Measurements from ENCODE around the gene NAXD. TPM values are rescaled to one million over a fixed set of nuclear protein-coding genes. Genes with fewer than 3 reads are reported as not detected.
"Not testable (repeated sequence)": the region's sequence is repeated elsewhere in the genome, so short reads cannot be mapped to it uniquely, and the experiment has no call there.

NAXD gene
- total RNA-seq, 1 donor from 2014 or later = 41.2 TPM

- peaks cover 37% of the 10 kb centered on the region for H3K4me1 Mint-ChIP-seq (ENCODE audit: low read depth, unreplicated experiment)
- peaks cover 2% of the 10 kb centered on the region for H3K27me3 Mint-ChIP-seq (ENCODE audit: unreplicated experiment)
- peak overlapping the region; percentile 6 for H3K4me3 Mint-ChIP-seq (ENCODE audit: unreplicated experiment)
- H3K36me3 Mint-ChIP-seq (ENCODE audit: unreplicated experiment) = peaks cover 2% of the 10 kb centered on the region
- H3K27ac Mint-ChIP-seq (ENCODE audit: unreplicated experiment) = peak overlapping the region; percentile 79
- H3K9me3 Mint-ChIP-seq (ENCODE audit: unreplicated experiment) = peaks cover 2% of the 10 kb centered on the region
- DNase-seq = no peak
- no peak for TF ChIP-seq CTCF (IDR thresholded peaks at IDR 0.05; ENCODE audit: partially characterized antibody, unreplicated experiment)
These were observed 12.6 kb downstream of the NAXD start for GRCh38 chr13:110627761-110628476.

- Mint-ChIP-seq H3K4me1 (ENCODE audit: low read depth, unreplicated experiment) (peaks cover 37% of the 10 kb centered on the region), H3K36me3 (ENCODE audit: unreplicated experiment) (no peaks in the 10 kb centered on the region), H3K9me3 (ENCODE audit: unreplicated experiment) (peaks cover 2% of the 10 kb centered on the region), H3K4me3 (ENCODE audit: unreplicated experiment) (peak overlapping the region; percentile 6), H3K27ac (ENCODE audit: unreplicated experiment) (peak overlapping the region; percentile 79), H3K27me3 (ENCODE audit: unreplicated experiment) (peaks cover 2% of the 10 kb centered on the region)
- no peak for TF ChIP-seq CTCF (IDR thresholded peaks at IDR 0.05; ENCODE audit: partially characterized antibody, unreplicated experiment)
- DNase-seq = peak; percentile 47
These were observed 13.1 kb downstream of the NAXD start for GRCh38 chr13:110628477-110628793.

DNA sequence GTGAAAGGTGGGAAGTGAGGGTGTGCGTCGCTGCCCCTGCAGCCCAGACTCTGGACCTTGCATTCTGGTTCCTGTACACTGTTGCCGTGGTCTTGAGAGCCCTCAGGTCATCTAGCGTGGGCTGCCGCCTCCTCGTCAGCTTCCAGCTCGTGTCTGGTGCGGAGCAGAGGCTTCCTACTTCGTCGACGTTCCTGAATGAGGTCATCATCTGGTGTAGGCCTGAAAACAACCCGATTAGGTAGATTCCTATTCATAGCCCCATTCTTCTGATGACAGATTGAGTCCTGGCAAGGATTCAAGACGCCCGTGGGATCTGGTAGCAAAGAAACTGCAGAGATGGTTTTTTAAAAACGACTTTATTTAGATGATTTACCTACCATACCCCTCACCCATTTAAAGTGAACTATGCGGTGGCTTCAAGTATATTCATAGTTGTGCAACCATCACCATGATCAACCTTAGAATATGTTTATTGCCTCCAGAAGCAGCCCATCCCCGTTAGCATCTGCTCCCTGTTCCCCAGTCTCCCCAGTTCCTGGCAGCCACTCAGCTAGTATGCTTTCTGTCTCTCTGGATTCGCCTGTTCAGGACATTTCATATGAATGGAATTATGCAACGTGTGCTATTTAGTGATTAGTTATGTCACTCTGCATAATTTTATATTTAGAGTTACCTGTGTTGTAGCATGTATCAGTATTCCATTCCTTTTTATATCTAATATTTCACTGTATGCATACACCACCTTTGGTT lies 13.8 kb downstream of the NAXD start:
- H3K36me3 Mint-ChIP-seq (ENCODE audit: unreplicated experiment) = no peaks in the 10 kb centered on the region
- TF ChIP-seq CTCF (IDR thresholded peaks at IDR 0.05; ENCODE audit: partially characterized antibody, unreplicated experiment) = no peak
- peak overlapping the region; percentile 79 for H3K27ac Mint-ChIP-seq (ENCODE audit: unreplicated experiment)
- H3K9me3 Mint-ChIP-seq (ENCODE audit: unreplicated experiment) = peaks cover 8% of the 10 kb centered on the region
- DNase-seq = no peak
- peaks cover 6% of the 10 kb centered on the region for H3K27me3 Mint-ChIP-seq (ENCODE audit: unreplicated experiment)
- H3K4me1 Mint-ChIP-seq (ENCODE audit: low read depth, unreplicated experiment) = peaks cover 40% of the 10 kb centered on the region
- peak overlapping the region; percentile 32 for H3K4me3 Mint-ChIP-seq (ENCODE audit: unreplicated experiment)

DNA sequence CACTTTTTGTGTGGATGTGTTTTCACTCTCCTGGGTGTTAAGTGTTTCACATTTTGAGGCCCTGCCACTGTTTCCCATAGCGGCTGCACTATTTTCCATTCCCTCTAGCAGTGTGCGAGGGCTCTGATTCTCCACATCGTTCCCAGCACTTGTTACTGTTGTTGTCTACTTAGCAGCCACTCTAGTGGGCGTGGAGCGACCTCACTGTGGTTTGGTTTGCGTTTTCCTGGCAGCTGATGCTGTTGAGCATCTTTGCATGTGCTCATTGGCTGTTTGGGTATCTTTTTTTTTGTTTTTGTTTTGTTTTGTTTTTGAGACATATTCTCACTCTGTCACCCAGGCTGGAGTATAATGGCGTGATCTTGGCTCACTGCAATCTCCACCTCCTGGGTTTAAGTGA lies 14.4 kb downstream of the NAXD start:
- no peak for TF ChIP-seq CTCF (IDR thresholded peaks at IDR 0.05; ENCODE audit: partially characterized antibody, unreplicated experiment)
- peaks cover 6% of the 10 kb centered on the region for H3K27me3 Mint-ChIP-seq (ENCODE audit: unreplicated experiment)
- DNase-seq = no peak
- peaks cover 8% of the 10 kb centered on the region for H3K9me3 Mint-ChIP-seq (ENCODE audit: unreplicated experiment)
- no peak overlapping the region for H3K4me3 Mint-ChIP-seq (ENCODE audit: unreplicated experiment)
- H3K4me1 Mint-ChIP-seq (ENCODE audit: low read depth, unreplicated experiment) = peaks cover 41% of the 10 kb centered on the region
- H3K36me3 Mint-ChIP-seq (ENCODE audit: unreplicated experiment) = no peaks in the 10 kb centered on the region
- no peak overlapping the region for H3K27ac Mint-ChIP-seq (ENCODE audit: unreplicated experiment)

DNA sequence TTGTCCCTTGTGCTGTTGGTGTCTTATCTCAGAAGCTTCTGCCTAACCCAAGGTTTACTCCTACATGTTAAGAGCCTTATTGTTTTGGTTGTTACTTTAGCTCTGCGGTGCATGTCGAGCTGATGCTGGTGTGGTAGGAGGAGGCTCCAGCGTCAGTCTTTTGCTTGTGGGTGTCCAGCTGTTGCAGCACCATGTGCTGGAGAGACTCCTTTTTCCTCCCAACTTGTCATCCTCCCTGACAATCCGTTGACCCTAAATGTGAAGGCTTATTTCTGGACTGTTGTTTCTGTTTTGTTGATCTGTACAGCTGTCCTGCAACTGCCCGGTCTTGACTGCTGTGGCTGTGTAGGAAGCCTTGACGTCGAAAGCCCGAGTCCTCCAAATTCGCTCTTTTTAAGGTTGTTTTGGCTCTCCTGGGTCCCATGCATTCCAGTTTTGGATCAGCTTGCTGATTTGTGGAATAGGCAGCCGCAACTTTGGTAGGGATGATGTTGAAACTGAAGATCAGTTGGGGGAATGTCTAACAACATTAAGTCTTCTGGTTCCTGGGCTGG lies 15.3 kb downstream of the NAXD start:
- Mint-ChIP-seq H3K27me3 (ENCODE audit: unreplicated experiment) (peaks cover 5% of the 10 kb centered on the region), H3K36me3 (ENCODE audit: unreplicated experiment) (no peaks in the 10 kb centered on the region), H3K4me3 (ENCODE audit: unreplicated experiment) (no peak overlapping the region), H3K4me1 (ENCODE audit: low read depth, unreplicated experiment) (peaks cover 39% of the 10 kb centered on the region), H3K27ac (ENCODE audit: unreplicated experiment) (no peak overlapping the region), H3K9me3 (ENCODE audit: unreplicated experiment) (peaks cover 8% of the 10 kb centered on the region)
- TF ChIP-seq CTCF (IDR thresholded peaks at IDR 0.05; ENCODE audit: partially characterized antibody, unreplicated experiment) = no peak
- no peak for DNase-seq

DNA sequence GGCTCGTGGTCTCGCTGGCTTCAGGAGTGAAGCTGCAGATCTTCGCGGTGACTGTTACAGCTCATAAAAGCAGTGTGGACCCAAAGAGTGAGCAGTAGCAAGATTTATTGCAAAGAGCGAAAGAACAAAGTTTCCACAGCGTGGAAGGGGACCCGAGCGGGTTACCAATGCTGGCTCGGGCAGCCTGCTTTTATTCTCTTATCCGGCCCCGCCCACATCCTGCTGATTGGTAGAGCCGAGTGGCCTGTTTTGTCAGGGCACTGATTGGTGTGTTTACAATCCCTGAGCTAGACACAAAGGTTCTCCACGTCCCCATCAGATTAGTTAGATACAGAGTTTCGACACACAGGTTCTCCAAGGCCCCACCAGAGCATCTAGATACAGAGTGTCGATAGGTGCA lies 16.9 kb downstream of the NAXD start:
- not testable (repeated sequence) for DNase-seq; H3K4me3 Mint-ChIP-seq (ENCODE audit: unreplicated experiment); H3K27ac Mint-ChIP-seq (ENCODE audit: unreplicated experiment); H3K36me3 Mint-ChIP-seq (ENCODE audit: unreplicated experiment); H3K27me3 Mint-ChIP-seq (ENCODE audit: unreplicated experiment); H3K9me3 Mint-ChIP-seq (ENCODE audit: unreplicated experiment)
- H3K4me1 Mint-ChIP-seq (ENCODE audit: low read depth, unreplicated experiment) = peaks cover 31% of the 10 kb centered on the region
